ENCODE data around the gene ETFA. TPM values are rescaled to one million over a fixed set of nuclear protein-coding genes. Genes with fewer than 3 reads are reported as not detected.

ETFA gene
- total RNA-seq, 1 experiment from 2014 or later, result 147 TPM

- H3K4me3 ChIP-seq (ENCODE audit: insufficient read depth, low read depth, low read length), result peak within 1 kb of the TSS; percentile 39
- DNase-seq, result peak; percentile 97
- no peaks in the 10 kb centered on the region for H3K36me3 ChIP-seq (replicated peaks; ENCODE audit: control insufficient read depth, insufficient read depth, low read length)
- peaks cover 68% of the 10 kb centered on the region for H3K27me3 ChIP-seq (ENCODE audit: control insufficient read depth, insufficient read depth, low read length)
Observed at GRCh38 chr15:76336254-76337058, 25.2 kb upstream of the ETFA start, which contains the start of gene ISL2. ISL2 (plus strand) TSS chr15:76336773; CDS start chr15:76336884, 111 bp downstream.

GRCh38 chr15:76335307-76336253, 24.3 kb upstream of the ETFA start:
- peaks cover 60% of the 10 kb centered on the region for H3K27me3 ChIP-seq (ENCODE audit: control insufficient read depth, insufficient read depth, low read length)
- no peaks in the 10 kb centered on the region for H3K36me3 ChIP-seq (replicated peaks; ENCODE audit: control insufficient read depth, insufficient read depth, low read length)
- H3K4me3 ChIP-seq (ENCODE audit: insufficient read depth, low read depth, low read length), result peak overlapping the region; percentile 39
- peak; percentile 72 for DNase-seq

- Histone ChIP-seq H3K27me3 (ENCODE audit: control insufficient read depth, insufficient read depth, low read length) (peaks cover 51% of the 10 kb centered on the region), H3K36me3 (replicated peaks; ENCODE audit: control insufficient read depth, insufficient read depth, low read length) (no peaks in the 10 kb centered on the region), H3K4me3 (ENCODE audit: insufficient read depth, low read depth, low read length) (peak overlapping the region; percentile 39)
- DNase-seq, result peak; percentile 72
Observed at GRCh38 chr15:76334438-76335306, 23.4 kb upstream of the ETFA start.

- Histone ChIP-seq H3K27me3 (ENCODE audit: control insufficient read depth, insufficient read depth, low read length) (peaks cover 43% of the 10 kb centered on the region), H3K36me3 (replicated peaks; ENCODE audit: control insufficient read depth, insufficient read depth, low read length) (no peaks in the 10 kb centered on the region), H3K4me3 (ENCODE audit: insufficient read depth, low read depth, low read length) (no peak overlapping the region)
- DNase-seq, result peak; percentile 83
Observed at GRCh38 chr15:76333720-76334437, 22.6 kb upstream of the ETFA start.

GRCh38 chr15:76333309-76333708, 22.0 kb upstream of the ETFA start:
- no peaks in the 10 kb centered on the region for H3K36me3 ChIP-seq (replicated peaks; ENCODE audit: control insufficient read depth, insufficient read depth, low read length)
- no peak for DNase-seq
- H3K27me3 ChIP-seq (ENCODE audit: control insufficient read depth, insufficient read depth, low read length), result peaks cover 37% of the 10 kb centered on the region
- H3K4me3 ChIP-seq (ENCODE audit: insufficient read depth, low read depth, low read length), result no peak overlapping the region

- no peaks in the 10 kb centered on the region for H3K36me3 ChIP-seq (replicated peaks; ENCODE audit: control insufficient read depth, insufficient read depth, low read length)
- no peak for DNase-seq
- H3K4me3 ChIP-seq (ENCODE audit: insufficient read depth, low read depth, low read length), result no peak overlapping the region
- H3K27me3 ChIP-seq (ENCODE audit: control insufficient read depth, insufficient read depth, low read length), result peaks cover 32% of the 10 kb centered on the region
Observed at GRCh38 chr15:76332796-76333195, 21.5 kb upstream of the ETFA start.

GRCh38 chr15:76330080-76330680, 18.9 kb upstream of the ETFA start:
- peak; percentile 81 for DNase-seq
- Histone ChIP-seq H3K36me3 (replicated peaks; ENCODE audit: control insufficient read depth, insufficient read depth, low read length) (no peaks in the 10 kb centered on the region), H3K4me3 (ENCODE audit: insufficient read depth, low read depth, low read length) (no peak overlapping the region), H3K27me3 (ENCODE audit: control insufficient read depth, insufficient read depth, low read length) (peaks cover 8% of the 10 kb centered on the region)

- peaks cover 3% of the 10 kb centered on the region for H3K27me3 ChIP-seq (ENCODE audit: control insufficient read depth, insufficient read depth, low read length)
- DNase-seq, result no peak
- no peaks in the 10 kb centered on the region for H3K36me3 ChIP-seq (replicated peaks; ENCODE audit: control insufficient read depth, insufficient read depth, low read length)
- H3K4me3 ChIP-seq (ENCODE audit: insufficient read depth, low read depth, low read length), result no peak overlapping the region
Observed at GRCh38 chr15:76328958-76329357, 17.7 kb upstream of the ETFA start.

GRCh38 chr15:76328106-76328696, 16.9 kb upstream of the ETFA start:
- H3K27me3 ChIP-seq (ENCODE audit: control insufficient read depth, insufficient read depth, low read length), result peaks cover 3% of the 10 kb centered on the region
- no peaks in the 10 kb centered on the region for H3K36me3 ChIP-seq (replicated peaks; ENCODE audit: control insufficient read depth, insufficient read depth, low read length)
- DNase-seq, result no peak
- no peak overlapping the region for H3K4me3 ChIP-seq (ENCODE audit: insufficient read depth, low read depth, low read length)

- Histone ChIP-seq H3K36me3 (replicated peaks; ENCODE audit: control insufficient read depth, insufficient read depth, low read length) (no peaks in the 10 kb centered on the region), H3K4me3 (ENCODE audit: insufficient read depth, low read depth, low read length) (no peak overlapping the region), H3K27me3 (ENCODE audit: control insufficient read depth, insufficient read depth, low read length) (peaks cover under 1% of the 10 kb centered on the region)
- DNase-seq, result no peak
Observed at GRCh38 chr15:76327191-76328105, 16.2 kb upstream of the ETFA start.

- Histone ChIP-seq H3K27me3 (ENCODE audit: control insufficient read depth, insufficient read depth, low read length) (no peaks in the 10 kb centered on the region), H3K36me3 (replicated peaks; ENCODE audit: control insufficient read depth, insufficient read depth, low read length) (no peaks in the 10 kb centered on the region), H3K4me3 (ENCODE audit: insufficient read depth, low read depth, low read length) (no peak overlapping the region)
- no peak for DNase-seq
Observed at GRCh38 chr15:76325704-76326103, 14.4 kb upstream of the ETFA start.

GRCh38 chr15:76324066-76324465, 12.8 kb upstream of the ETFA start:
- Histone ChIP-seq H3K27me3 (ENCODE audit: control insufficient read depth, insufficient read depth, low read length) (no peaks in the 10 kb centered on the region), H3K4me3 (ENCODE audit: insufficient read depth, low read depth, low read length) (no peak overlapping the region)

More at GRCh38 chr15:76324066-76324465, 12.8 kb upstream of the ETFA start:
- no peak for DNase-seq
- no peaks in the 10 kb centered on the region for H3K36me3 ChIP-seq (replicated peaks; ENCODE audit: control insufficient read depth, insufficient read depth, low read length)

Data from H7 (cell line).